Lower leg skin (tissue), 3 donors: Measurements from ENCODE around the gene CALHM2.

Experiments used
- POLR2A ChIP-seq, 2 donors: fragments of 450-650 bp; IDR thresholded peaks; one replicate each; pipeline ENCODE4 v1.6.1; 2016 to 2017; ENCODE audit warnings: antibody characterized with exemption in 2 of 2, mild to moderate bottlenecking in 1 of 2, moderate library complexity in 1 of 2
- TF ChIP-seq, protein P1 (sequence below), 3 donors: fragments of 450-650 bp; IDR thresholded peaks; one replicate each; pipeline ENCODE4 v1.5.1; 2016; ENCODE audit warnings: antibody characterized with exemption in 3 of 3, mild to moderate bottlenecking in 3 of 3, moderate library complexity in 2 of 3

DNA sequence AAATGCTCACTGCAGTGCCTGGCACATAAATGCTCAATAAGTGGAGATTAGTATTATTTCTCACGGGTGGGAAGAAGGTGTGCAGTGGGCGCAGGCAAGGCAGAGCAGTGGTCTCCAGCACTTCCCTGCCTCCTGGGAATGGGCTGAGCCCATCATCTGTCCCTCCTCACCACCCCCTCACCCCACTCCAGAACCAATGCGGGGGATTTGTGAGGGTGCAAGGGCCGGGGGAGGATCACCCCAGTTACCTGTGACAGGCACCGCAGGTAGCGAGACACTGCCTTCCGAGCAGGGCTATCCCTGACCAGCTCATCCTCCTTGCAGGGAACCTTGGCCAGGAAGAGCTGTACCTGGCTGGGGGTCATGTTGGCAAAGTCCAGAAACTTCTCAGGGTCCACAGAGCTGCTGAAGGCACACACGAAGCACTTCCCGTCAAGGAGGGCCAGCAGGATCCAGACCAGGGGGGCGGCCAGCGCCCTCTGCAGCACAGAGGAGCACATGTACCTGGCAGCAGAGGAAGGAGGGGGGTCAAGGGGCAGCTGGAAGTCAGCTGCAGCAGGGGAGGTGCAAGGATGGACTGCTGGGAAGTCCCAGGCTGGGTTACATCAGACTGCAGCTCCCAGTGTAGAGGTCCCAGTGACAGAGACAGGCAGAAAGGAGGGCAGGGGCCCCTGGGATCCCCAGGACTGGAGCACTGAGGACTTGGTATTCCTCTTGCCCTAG is 24.0 kb upstream of the CALHM2 start:
- TF ChIP-seq, protein P1, sequence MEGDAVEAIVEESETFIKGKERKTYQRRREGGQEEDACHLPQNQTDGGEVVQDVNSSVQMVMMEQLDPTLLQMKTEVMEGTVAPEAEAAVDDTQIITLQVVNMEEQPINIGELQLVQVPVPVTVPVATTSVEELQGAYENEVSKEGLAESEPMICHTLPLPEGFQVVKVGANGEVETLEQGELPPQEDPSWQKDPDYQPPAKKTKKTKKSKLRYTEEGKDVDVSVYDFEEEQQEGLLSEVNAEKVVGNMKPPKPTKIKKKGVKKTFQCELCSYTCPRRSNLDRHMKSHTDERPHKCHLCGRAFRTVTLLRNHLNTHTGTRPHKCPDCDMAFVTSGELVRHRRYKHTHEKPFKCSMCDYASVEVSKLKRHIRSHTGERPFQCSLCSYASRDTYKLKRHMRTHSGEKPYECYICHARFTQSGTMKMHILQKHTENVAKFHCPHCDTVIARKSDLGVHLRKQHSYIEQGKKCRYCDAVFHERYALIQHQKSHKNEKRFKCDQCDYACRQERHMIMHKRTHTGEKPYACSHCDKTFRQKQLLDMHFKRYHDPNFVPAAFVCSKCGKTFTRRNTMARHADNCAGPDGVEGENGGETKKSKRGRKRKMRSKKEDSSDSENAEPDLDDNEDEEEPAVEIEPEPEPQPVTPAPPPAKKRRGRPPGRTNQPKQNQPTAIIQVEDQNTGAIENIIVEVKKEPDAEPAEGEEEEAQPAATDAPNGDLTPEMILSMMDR (IDR thresholded peaks at IDR 0.05), result no peak
- no peak for TF ChIP-seq POLR2A (IDR thresholded peaks at IDR 0.05)
